Measurements from ENCODE around the gene CASP7. TPM values are rescaled to one million over a fixed set of nuclear protein-coding genes. Genes with fewer than 3 reads are reported as not detected.

CASP7 gene
- total and polyA plus RNA-seq, 10 of the 15 experiments (the other 5 are each of a cell fraction or from before 2014, with no cell fraction given), result 23.7 to 34.4 (median 28.7) TPM

DNA sequence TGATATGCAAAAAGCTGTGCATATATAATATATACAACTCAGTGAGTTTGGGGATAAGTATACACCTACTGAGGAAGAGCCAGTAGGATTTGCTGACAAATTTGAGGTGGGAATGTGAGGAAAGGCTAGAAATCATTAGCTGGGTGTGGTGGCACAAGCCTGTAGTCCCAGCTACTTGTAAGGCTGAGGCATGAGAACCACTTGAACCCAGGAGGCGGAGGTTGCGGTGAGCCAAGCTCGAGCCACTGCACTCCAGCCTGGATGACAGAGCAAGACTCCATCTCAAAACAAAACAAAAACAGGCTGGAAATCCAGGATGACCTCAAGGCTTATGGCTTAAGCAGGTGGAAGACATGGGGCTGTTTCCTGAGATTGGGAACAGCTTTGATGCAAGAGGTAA, 61.1 kb downstream of the CASP7 start:
- Histone ChIP-seq H3K4me3 (no peak overlapping the region), H3K27me3 (replicated peaks in 1 of 2; ENCODE audit: control insufficient read depth in 2 of 2, insufficient read depth in 2 of 2, low read length in 1 of 2) (no peaks in the 10 kb centered on the region), H3K36me3 (ENCODE audit: control insufficient read depth in 2 of 2, insufficient read depth in 2 of 2, low read length in 1 of 2) (no peaks in the 10 kb centered on the region), H3K79me2 (ENCODE audit: control insufficient read depth, insufficient read depth, low read length) (no peaks in the 10 kb centered on the region), H3K27ac (ENCODE audit: control insufficient read depth, insufficient read depth) (no peak overlapping the region), H3K9me3 (replicated peaks; ENCODE audit: control insufficient read depth, insufficient read depth, low read length) (no peaks in the 10 kb centered on the region), H2AFZ (ENCODE audit: control insufficient read depth, low read depth, low read length) (no peak overlapping the region), H4K20me1 (ENCODE audit: control insufficient read depth, insufficient read depth) (no peaks in the 10 kb centered on the region), H3K9ac (ENCODE audit: control insufficient read depth, insufficient read depth, low read length) (no peak overlapping the region), H3K4me1 (ENCODE audit: control insufficient read depth, insufficient read depth, low read length) (no peaks in the 10 kb centered on the region), H3K4me2 (ENCODE audit: control insufficient read depth, insufficient read depth) (no peak overlapping the region)
- FAIRE-seq (no peak), ATAC-seq (no peak), DNase-seq (ENCODE audit: low read depth, low spot score) (no peak)
- CTCF ChIA-PET, result interaction anchor here (2.4 kb wide), 1 partner anchor 8 kb away, joined by 7 read pairs; no protein-coding TSS in a partner anchor
- 66% methylated on average over 3 of the region's 3 CpGs for WGBS (ENCODE audit: insufficient coverage, insufficient replicate concordance, low lambda C conversion rate, missing lambda C conversion rate)
- SMC1A ChIA-PET (ENCODE audit: uncharacterized antibody, unreplicated experiment), result no interaction called here
- BruUV-seq (replicated peaks), result no TSS peak
- in situ Hi-C loops (cut with MboI) (no loop called here), intact Hi-C loops (cut with micrococcal nuclease; ENCODE audit: unreplicated experiment) (no loop called here)
- POLR2A ChIA-PET, result no interaction called here
- TF ChIP-seq RBBP5 (conservative IDR thresholded peaks at IDR 0.05), result no peak
- RAD21 ChIA-PET (ENCODE audit: unreplicated experiment), result no interaction called here

DNA sequence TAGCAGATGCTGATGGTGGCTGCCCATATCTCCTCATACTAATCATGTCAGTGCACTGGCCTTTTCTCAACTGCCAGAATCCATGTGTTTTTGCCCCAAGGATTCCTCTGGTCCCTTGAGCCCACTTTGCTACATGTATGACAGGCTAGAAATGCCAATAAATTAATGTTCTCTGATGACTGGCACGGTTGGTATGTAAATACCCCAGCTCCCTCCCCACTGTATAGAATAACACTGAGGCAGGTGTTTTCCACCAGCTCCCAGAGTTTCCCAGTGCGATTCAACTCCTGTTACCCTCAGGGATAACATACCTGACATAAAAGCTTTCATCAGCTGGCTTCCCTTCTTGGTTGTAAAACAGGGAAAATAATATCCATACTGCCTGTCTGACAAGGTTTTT, 62.8 kb downstream of the CASP7 start:
- no peak overlapping the region for H3K27ac ChIP-seq (ENCODE audit: control insufficient read depth, insufficient read depth)
- SMC1A ChIA-PET (ENCODE audit: uncharacterized antibody, unreplicated experiment), result interaction anchor here (1.0 kb wide), 1 partner anchor 377 kb away, joined by 3 read pairs; no protein-coding TSS in a partner anchor
- H3K4me2 ChIP-seq (ENCODE audit: control insufficient read depth, insufficient read depth), result no peak overlapping the region
- H3K4me3 ChIP-seq, result no peak overlapping the region
- H3K9ac ChIP-seq (ENCODE audit: control insufficient read depth, insufficient read depth, low read length), result no peak overlapping the region
- RAD21 ChIA-PET (ENCODE audit: unreplicated experiment), result interaction anchor here (0.6 kb wide), 1 partner anchor 38 kb away, joined by 3 read pairs; no protein-coding TSS in a partner anchor
- intact Hi-C loops (cut with micrococcal nuclease; ENCODE audit: unreplicated experiment), result no loop called here
- DNase-seq (ENCODE audit: low read depth, low spot score) (no peak), ATAC-seq (no peak), FAIRE-seq (no peak)
- H4K20me1 ChIP-seq (ENCODE audit: control insufficient read depth, insufficient read depth), result no peaks in the 10 kb centered on the region
- in situ Hi-C loops (cut with MboI), result no loop called here
- POLR2A ChIA-PET, result no interaction called here
- no peaks in the 10 kb centered on the region for H3K36me3 ChIP-seq (ENCODE audit: control insufficient read depth in 2 of 2, insufficient read depth in 2 of 2, low read length in 1 of 2)
- no peaks in the 10 kb centered on the region for H3K79me2 ChIP-seq (ENCODE audit: control insufficient read depth, insufficient read depth, low read length)
- CTCF ChIA-PET, result interaction anchor here (2.4 kb wide), 1 partner anchor 9 kb away, joined by 7 read pairs; no protein-coding TSS in a partner anchor
- H3K4me1 ChIP-seq (ENCODE audit: control insufficient read depth, insufficient read depth, low read length), result no peaks in the 10 kb centered on the region
- no peak for TF ChIP-seq NR2F1 (conservative IDR thresholded peaks at IDR 0.05)
- TF ChIP-seq CHD1 (IDR thresholded peaks at IDR 0.05; ENCODE audit: low read depth, low read length), result no peak
- no peak for TF ChIP-seq SP1 (IDR thresholded peaks at IDR 0.05; ENCODE audit: low read depth, low read length)
- TF ChIP-seq PAX5 (IDR thresholded peaks at IDR 0.05; ENCODE audit: borderline replicate concordance, low read depth, low read length), result no peak
- TF ChIP-seq BACH1 (IDR thresholded peaks at IDR 0.05; ENCODE audit: borderline replicate concordance), result no peak
- no peak for TF ChIP-seq POU2F2 (IDR thresholded peaks at IDR 0.05; ENCODE audit: borderline replicate concordance, low read depth, low read length)
- no peak for TF ChIP-seq GATAD2B (conservative IDR thresholded peaks at IDR 0.05; ENCODE audit: low read depth)
- no peak for TF ChIP-seq KDM1A (IDR thresholded peaks at IDR 0.05; ENCODE audit: borderline replicate concordance)
- no peak for TF ChIP-seq ZNF207 (IDR thresholded peaks at IDR 0.05; ENCODE audit: borderline replicate concordance)
- TF ChIP-seq, protein P1, sequence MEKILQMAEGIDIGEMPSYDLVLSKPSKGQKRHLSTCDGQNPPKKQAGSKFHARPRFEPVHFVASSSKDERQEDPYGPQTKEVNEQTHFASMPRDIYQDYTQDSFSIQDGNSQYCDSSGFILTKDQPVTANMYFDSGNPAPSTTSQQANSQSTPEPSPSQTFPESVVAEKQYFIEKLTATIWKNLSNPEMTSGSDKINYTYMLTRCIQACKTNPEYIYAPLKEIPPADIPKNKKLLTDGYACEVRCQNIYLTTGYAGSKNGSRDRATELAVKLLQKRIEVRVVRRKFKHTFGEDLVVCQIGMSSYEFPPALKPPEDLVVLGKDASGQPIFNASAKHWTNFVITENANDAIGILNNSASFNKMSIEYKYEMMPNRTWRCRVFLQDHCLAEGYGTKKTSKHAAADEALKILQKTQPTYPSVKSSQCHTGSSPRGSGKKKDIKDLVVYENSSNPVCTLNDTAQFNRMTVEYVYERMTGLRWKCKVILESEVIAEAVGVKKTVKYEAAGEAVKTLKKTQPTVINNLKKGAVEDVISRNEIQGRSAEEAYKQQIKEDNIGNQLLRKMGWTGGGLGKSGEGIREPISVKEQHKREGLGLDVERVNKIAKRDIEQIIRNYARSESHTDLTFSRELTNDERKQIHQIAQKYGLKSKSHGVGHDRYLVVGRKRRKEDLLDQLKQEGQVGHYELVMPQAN (conservative IDR thresholded peaks at IDR 0.05), result no peak
- no peak for TF ChIP-seq RCOR1 (conservative IDR thresholded peaks at IDR 0.05; ENCODE audit: low read depth, low read length)
- TF ChIP-seq TARDBP (IDR thresholded peaks at IDR 0.05; ENCODE audit: borderline replicate concordance), result no peak
- no peak for TF ChIP-seq ASH2L (IDR thresholded peaks at IDR 0.05; ENCODE audit: borderline replicate concordance, low read depth)
- no peak for TF ChIP-seq NR2C1 (IDR thresholded peaks at IDR 0.05)
- TF ChIP-seq, protein P2, sequence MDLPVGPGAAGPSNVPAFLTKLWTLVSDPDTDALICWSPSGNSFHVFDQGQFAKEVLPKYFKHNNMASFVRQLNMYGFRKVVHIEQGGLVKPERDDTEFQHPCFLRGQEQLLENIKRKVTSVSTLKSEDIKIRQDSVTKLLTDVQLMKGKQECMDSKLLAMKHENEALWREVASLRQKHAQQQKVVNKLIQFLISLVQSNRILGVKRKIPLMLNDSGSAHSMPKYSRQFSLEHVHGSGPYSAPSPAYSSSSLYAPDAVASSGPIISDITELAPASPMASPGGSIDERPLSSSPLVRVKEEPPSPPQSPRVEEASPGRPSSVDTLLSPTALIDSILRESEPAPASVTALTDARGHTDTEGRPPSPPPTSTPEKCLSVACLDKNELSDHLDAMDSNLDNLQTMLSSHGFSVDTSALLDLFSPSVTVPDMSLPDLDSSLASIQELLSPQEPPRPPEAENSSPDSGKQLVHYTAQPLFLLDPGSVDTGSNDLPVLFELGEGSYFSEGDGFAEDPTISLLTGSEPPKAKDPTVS (IDR thresholded peaks at IDR 0.05; ENCODE audit: low read depth, low read length), result no peak
- TF ChIP-seq POLR2AphosphoS5 (IDR thresholded peaks at IDR 0.05; ENCODE audit: low read length), result no peak
- no peak for TF ChIP-seq POLR2AphosphoS2 (IDR thresholded peaks at IDR 0.05; ENCODE audit: low read depth, low read length)
- H3K27me3 ChIP-seq (replicated peaks in 1 of 2; ENCODE audit: control insufficient read depth in 2 of 2, insufficient read depth in 2 of 2, low read length in 1 of 2), result no peaks in the 10 kb centered on the region
- WGBS (ENCODE audit: insufficient coverage, insufficient replicate concordance, low lambda C conversion rate, missing lambda C conversion rate), result 38% methylated on average over 2 of the region's 2 CpGs
- H3K9me3 ChIP-seq (replicated peaks; ENCODE audit: control insufficient read depth, insufficient read depth, low read length), result no peaks in the 10 kb centered on the region
- H2AFZ ChIP-seq (ENCODE audit: control insufficient read depth, low read depth, low read length), result no peak overlapping the region
- no TSS peak for BruUV-seq (replicated peaks)
